ENCODE results near the gene QSOX1. TPM values are rescaled to one million over a fixed set of nuclear protein-coding genes. Genes with fewer than 3 reads are reported as not detected.
"Not testable (repeated sequence)": the region's sequence is repeated elsewhere in the genome, so short reads cannot be mapped to it uniquely, and the experiment has no call there.

The QSOX1 gene
- total RNA-seq, 2 donors from 2014 or later: 395 to 450 TPM

- H3K36me3 ChIP-seq: no peaks in the 10 kb centered on the region
- H3K9ac ChIP-seq (ENCODE audit: low read depth in 2 of 2, low read length in 2 of 2): no peak overlapping the region
- H3K4me3 ChIP-seq: no peak overlapping the region
- H3K27me3 ChIP-seq: no peaks in the 10 kb centered on the region
- no peaks in the 10 kb centered on the region for H3K4me1 ChIP-seq
- no peak overlapping the region for H3K27ac ChIP-seq
- H3K9me3 ChIP-seq: no peaks in the 10 kb centered on the region
- no peak for DNase-seq
- TF ChIP-seq CTCF (IDR thresholded peaks at IDR 0.05): no peak
- intact Hi-C loops (cut with DNase I): no loop called here
Observed at GRCh38 chr1:180117764-180118116, 36.9 kb upstream of the QSOX1 start.

DNA sequence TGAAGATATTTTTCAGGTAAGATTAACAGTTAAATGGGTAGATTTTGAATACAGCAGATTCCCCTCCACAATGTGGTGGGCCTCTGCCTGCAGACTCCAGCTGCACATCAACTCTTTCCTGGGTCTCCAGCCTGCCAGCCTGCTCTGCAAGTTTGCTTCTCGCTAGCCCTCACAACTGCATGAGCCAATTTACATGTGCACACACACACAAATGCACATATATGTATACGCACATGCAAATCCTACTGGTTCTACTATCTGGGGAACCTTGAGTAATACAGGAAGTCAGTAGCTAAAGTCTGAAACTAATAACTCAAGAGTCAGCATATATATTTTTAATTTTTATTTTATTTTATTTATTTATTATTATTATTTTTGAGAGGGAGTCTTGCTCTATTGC, 34.8 kb upstream of the QSOX1 start:
- Histone ChIP-seq H3K27me3 (no peaks in the 10 kb centered on the region), H3K36me3 (no peaks in the 10 kb centered on the region), H3K4me1 (no peaks in the 10 kb centered on the region), H3K27ac (no peak overlapping the region), H3K9me3 (no peaks in the 10 kb centered on the region), H3K4me3 (no peak overlapping the region), H3K9ac (ENCODE audit: low read depth in 2 of 2, low read length in 2 of 2) (no peak overlapping the region)
- intact Hi-C loops (cut with DNase I): no loop called here
- no peak for DNase-seq
- TF ChIP-seq CTCF (IDR thresholded peaks at IDR 0.05): no peak

DNA sequence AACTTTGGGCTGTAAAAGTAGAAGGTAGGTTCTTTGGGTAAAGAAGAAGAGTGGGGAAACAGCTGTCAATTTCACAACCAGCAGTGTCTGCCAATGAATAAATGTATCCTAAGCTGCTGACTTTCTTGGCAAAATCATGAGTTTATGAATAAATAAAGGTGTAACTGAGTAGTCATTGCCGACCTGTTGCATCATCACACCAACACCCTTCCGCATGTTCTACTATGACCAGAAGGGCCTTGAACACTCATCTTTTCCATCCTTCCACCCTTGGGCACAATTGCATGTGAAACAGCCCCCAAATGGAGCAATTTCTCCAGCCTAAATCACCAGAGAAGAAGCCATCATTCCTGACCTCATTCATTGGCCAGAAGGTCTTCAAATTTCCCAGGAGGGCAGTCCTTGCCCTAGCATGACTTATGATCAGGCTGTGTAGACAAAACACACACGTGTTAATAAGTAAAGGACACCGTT, 31.2 kb upstream of the QSOX1 start:
- no peaks in the 10 kb centered on the region for H3K27me3 ChIP-seq
- H3K9me3 ChIP-seq: no peaks in the 10 kb centered on the region
- DNase-seq: no peak
- H3K27ac ChIP-seq: no peak overlapping the region
- TF ChIP-seq CTCF (IDR thresholded peaks at IDR 0.05): no peak
- no peak overlapping the region for H3K9ac ChIP-seq (ENCODE audit: low read depth in 2 of 2, low read length in 2 of 2)
- H3K4me3 ChIP-seq: no peak overlapping the region
- intact Hi-C loops (cut with DNase I): no loop called here
- no peaks in the 10 kb centered on the region for H3K4me1 ChIP-seq
- no peaks in the 10 kb centered on the region for H3K36me3 ChIP-seq

DNA sequence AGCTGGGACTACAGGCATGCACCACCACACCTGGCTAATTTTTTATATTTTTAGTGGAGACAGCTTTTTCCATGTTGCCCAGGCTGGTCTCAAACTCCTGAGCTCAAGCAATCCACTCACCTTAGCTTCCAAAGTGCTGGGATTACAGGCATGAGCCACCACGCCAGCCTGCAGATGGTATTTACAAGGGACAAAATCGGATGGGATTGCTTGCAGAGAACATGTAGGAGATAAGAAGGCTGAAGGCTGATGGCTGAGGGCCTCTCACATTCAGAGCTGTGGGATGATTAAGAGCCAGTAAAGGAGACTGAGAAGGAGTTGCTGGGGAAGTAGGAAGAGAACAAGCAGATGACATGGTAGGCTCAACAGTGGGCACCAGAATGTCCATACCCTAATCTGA, 24.0 kb upstream of the QSOX1 start:
- no peak for DNase-seq
- Histone ChIP-seq H3K4me1 (no peaks in the 10 kb centered on the region), H3K27ac (no peak overlapping the region), H3K4me3 (no peak overlapping the region), H3K9ac (ENCODE audit: low read depth in 2 of 2, low read length in 2 of 2) (no peak overlapping the region), H3K36me3 (no peaks in the 10 kb centered on the region), H3K9me3 (no peaks in the 10 kb centered on the region), H3K27me3 (no peaks in the 10 kb centered on the region)
- intact Hi-C loops (cut with DNase I): no loop called here
- TF ChIP-seq CTCF (IDR thresholded peaks at IDR 0.05): no peak

DNA sequence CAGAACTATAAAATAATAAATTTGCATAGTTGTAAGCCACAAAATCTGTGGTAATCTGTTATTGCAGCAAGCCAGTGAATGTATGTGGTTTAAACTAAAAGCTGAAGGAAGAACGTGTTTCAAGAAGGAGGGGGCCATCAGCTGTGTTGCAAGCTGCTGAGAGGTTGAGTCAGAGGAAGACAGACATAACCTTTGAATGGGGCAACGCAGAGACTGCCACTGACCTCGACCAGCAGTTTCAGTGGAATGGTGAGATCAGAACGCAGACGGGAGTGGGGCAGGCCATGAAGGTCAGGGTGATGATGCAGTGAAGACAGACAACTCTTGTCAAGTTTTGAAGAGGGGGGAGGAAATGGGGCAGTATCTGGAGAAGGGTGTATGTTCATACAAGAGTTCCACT, 23.2 kb upstream of the QSOX1 start:
- Histone ChIP-seq H3K27me3 (no peaks in the 10 kb centered on the region), H3K9ac (ENCODE audit: low read depth in 2 of 2, low read length in 2 of 2) (no peak overlapping the region), H3K4me1 (no peaks in the 10 kb centered on the region), H3K9me3 (no peaks in the 10 kb centered on the region), H3K36me3 (no peaks in the 10 kb centered on the region), H3K4me3 (no peak overlapping the region), H3K27ac (no peak overlapping the region)
- intact Hi-C loops (cut with DNase I): no loop called here
- DNase-seq: no peak
- TF ChIP-seq CTCF (IDR thresholded peaks at IDR 0.05): no peak

- DNase-seq: no peak
- intact Hi-C loops (cut with DNase I): no loop called here
Observed at GRCh38 chr1:180133193-180133592, 21.5 kb upstream of the QSOX1 start.

DNA sequence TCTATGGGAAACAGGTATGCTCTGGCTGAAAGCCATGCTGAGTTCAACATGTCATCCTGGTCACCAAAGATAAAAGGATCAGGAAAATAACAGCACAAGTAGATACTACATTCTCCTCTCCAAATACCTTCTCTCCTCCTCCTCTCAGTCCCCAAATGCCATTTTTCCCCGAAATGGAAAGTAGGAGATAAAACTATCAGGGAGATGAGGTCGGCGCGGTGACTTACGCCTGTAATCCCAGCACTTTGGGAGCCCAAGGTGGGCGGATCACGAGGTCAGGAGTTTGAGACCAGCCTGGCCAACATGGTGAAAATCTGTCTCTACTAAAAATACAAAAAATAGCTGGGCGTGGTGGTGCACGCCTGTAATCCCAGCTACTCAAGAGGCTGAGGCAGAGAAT, 21.0 kb upstream of the QSOX1 start:
- intact Hi-C loops (cut with DNase I); H3K9ac ChIP-seq (ENCODE audit: low read depth in 2 of 2, low read length in 2 of 2); H3K9me3 ChIP-seq; H3K27me3 ChIP-seq; H3K4me1 ChIP-seq; DNase-seq; H3K36me3 ChIP-seq; H3K4me3 ChIP-seq; H3K27ac ChIP-seq: not testable (repeated sequence)

More at GRCh38 chr1:180133193-180133592, 21.5 kb upstream of the QSOX1 start:
- H3K9ac ChIP-seq (ENCODE audit: low read depth in 2 of 2, low read length in 2 of 2): no peak overlapping the region
- H3K4me1 ChIP-seq: no peaks in the 10 kb centered on the region
- H3K9me3 ChIP-seq: no peaks in the 10 kb centered on the region
- H3K4me3 ChIP-seq: no peak overlapping the region
- H3K27ac ChIP-seq: no peak overlapping the region
- no peaks in the 10 kb centered on the region for H3K36me3 ChIP-seq
- no peak for TF ChIP-seq CTCF (IDR thresholded peaks at IDR 0.05)
- no peaks in the 10 kb centered on the region for H3K27me3 ChIP-seq
